Left lung (tissue), 10 donors: ENCODE results near the gene DTX1. TPM values are rescaled to one million over a fixed set of nuclear protein-coding genes. Genes with fewer than 3 reads are reported as not detected.

ENCODE experiments used
- ATAC-seq: fragments of 200-7000 bp; cut with Tn5 transposase; one replicate; pipeline ENCODE4 v1.9.1; 2020; ENCODE audit warnings: moderate library complexity
- DNase-seq, 4 donors: peaks; one replicate each; pipeline ENCODE4 v3.0.0-alpha.2; 2013 to 2020
- H3K27ac ChIP-seq, 2 donors: fragments of 200-600 bp; sonication (generic) in 1 of 2; one replicate each; pipeline versions ENCODE4 v1.5.0 to v1.8.0; 2020 to 2021
- H3K27me3 ChIP-seq, 2 donors: fragments of 200-600 bp; sonication (generic) in 1 of 2; one replicate each; pipeline versions ENCODE4 v1.5.0 to v1.8.0; 2020 to 2021
- H3K36me3 ChIP-seq, 2 donors: fragments of 200-600 bp; sonication (generic) in 1 of 2; one replicate each; pipeline versions ENCODE4 v1.5.0 to v1.8.0; 2020 to 2021
- H3K4me1 ChIP-seq, 2 donors: fragments of 200-600 bp; one replicate each; pipeline ENCODE4 v1.8.0; 2021
- H3K4me3 ChIP-seq, 2 donors: fragments of 200-600 bp; sonication (generic) in 1 of 2; one replicate each; pipeline versions ENCODE4 v1.5.0 to v1.8.0; 2020 to 2021; ENCODE audit warnings: mild to moderate bottlenecking in 1 of 2
- H3K9me3 ChIP-seq, 2 donors: fragments of 200-600 bp; sonication (generic) in 1 of 2; one replicate each; pipeline versions ENCODE4 v1.5.0 to v1.8.0; 2020 to 2021
- CTCF ChIP-seq, 2 donors: fragments of 200-600 bp; sonication (generic) in 1 of 2; IDR thresholded peaks; one replicate each; pipeline versions ENCODE4 v1.5.0 to v1.8.0; 2021; ENCODE audit warnings: antibody characterized with exemption in 2 of 2
- intact Hi-C, 2 donors: fragments of 100-400 bp; cut with DNase I; formaldehyde crosslinking; loops; one replicate each; pipeline versions ENCODE4 v1.11.2 to v1.14.2; 2022
- polyA plus RNA-seq, 6 donors: library from polyadenylated mRNA; unstranded; fragments of 120-200 nt; gene quantifications; one replicate each; pipeline ENCODE4 v1.2.1, GENCODE V29; 2013; ENCODE audit not compliant: insufficient read length in 6 of 6
- total RNA-seq, 2 donors: library from RNA; stranded (reverse); fragmentation: NEBNext Ultra II Directional; extraction: Animal tissue kit (Norgen Biotek cat#: 25700); gene quantifications; one replicate each; pipeline ENCODE4 v1.2.1, GENCODE V29; 2021
- donor health status: DM: no; HTN: yes; CAD: no.
- donor health status: DM: no; HTN: no; CAD: no.

Gene DTX1
- total and polyA plus RNA-seq, 8 donors, result 0.70 to 6.3 (median 4.3) TPM

GRCh38 chr12:113136128-113136989, 79.8 kb downstream of the DTX1 start:
- H3K27me3 ChIP-seq, result peaks cover 0 to 51% of the 10 kb centered on the region in 2 donors
- H3K4me3 ChIP-seq, result no peak overlapping the region
- peak; percentile 40 for ATAC-seq
- no peak for DNase-seq
- H3K4me1 ChIP-seq, result peaks cover 0 to 9% of the 10 kb centered on the region in 2 donors
- TF ChIP-seq CTCF (IDR thresholded peaks at IDR 0.05), result no peak
- H3K27ac ChIP-seq, result no peak overlapping the region
- no peaks in the 10 kb centered on the region for H3K9me3 ChIP-seq
- H3K36me3 ChIP-seq, result no peaks in the 10 kb centered on the region
- intact Hi-C loops, result no loop called here

DNA sequence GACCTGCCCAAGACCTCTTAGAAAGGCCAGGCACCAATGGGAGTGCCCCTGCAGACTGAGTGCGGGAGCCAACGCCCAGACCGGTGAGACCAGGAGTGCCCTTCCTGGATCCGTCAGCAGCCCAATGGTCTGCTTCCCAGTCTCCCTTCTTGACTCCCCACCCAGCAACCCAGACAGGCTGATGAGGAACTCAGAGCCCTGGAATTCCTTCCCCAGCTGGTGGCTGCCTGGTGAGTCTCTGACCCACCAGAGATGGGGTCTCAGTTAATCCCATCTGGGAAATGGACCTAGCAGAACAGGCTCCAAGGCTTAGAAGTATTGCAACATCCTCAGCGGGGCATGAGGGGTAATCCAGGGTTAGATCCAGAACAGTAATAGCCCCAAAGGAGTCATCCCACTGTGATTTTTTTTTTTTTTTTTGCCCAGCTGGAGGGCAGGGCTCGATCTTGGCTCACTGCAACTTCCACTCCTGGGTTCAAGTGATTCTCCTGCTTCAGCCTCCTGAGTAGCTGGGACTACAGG, 80.5 kb downstream of the DTX1 start:
- Histone ChIP-seq H3K36me3 (no peaks in the 10 kb centered on the region), H3K27ac (no peak overlapping the region), H3K4me1 (peaks cover 0 to 9% of the 10 kb centered on the region in 2 donors), H3K4me3 (no peak overlapping the region), H3K27me3 (peaks cover 0 to 51% of the 10 kb centered on the region in 2 donors), H3K9me3 (no peaks in the 10 kb centered on the region)
- peak; percentile 39 for ATAC-seq
- intact Hi-C loops, result no loop called here
- no peak for DNase-seq
- TF ChIP-seq CTCF (IDR thresholded peaks at IDR 0.05), result no peak

- peaks cover 0 to 55% of the 10 kb centered on the region in 2 donors for H3K27me3 ChIP-seq
- no peak for TF ChIP-seq CTCF (IDR thresholded peaks at IDR 0.05)
- ATAC-seq (no peak), DNase-seq (no peak)
- no peaks in the 10 kb centered on the region for H3K36me3 ChIP-seq
- H3K4me1 ChIP-seq, result peaks cover 0 to 18% of the 10 kb centered on the region in 2 donors
- no peak overlapping the region for H3K27ac ChIP-seq
- no peaks in the 10 kb centered on the region for H3K9me3 ChIP-seq
- intact Hi-C loops, result no loop called here
- no peak overlapping the region for H3K4me3 ChIP-seq
Observed at GRCh38 chr12:113137861-113138783, 81.6 kb downstream of the DTX1 start.

GRCh38 chr12:113138826-113139225, 82.3 kb downstream of the DTX1 start:
- DNase-seq, result no peak

More at GRCh38 chr12:113138826-113139225, 82.3 kb downstream of the DTX1 start:
- Histone ChIP-seq H3K27me3 (peaks cover 0 to 55% of the 10 kb centered on the region in 2 donors), H3K4me1 (peaks cover 0 to 23% of the 10 kb centered on the region in 2 donors), H3K36me3 (no peaks in the 10 kb centered on the region), H3K9me3 (no peaks in the 10 kb centered on the region), H3K4me3 (no peak overlapping the region), H3K27ac (no peak overlapping the region)
- intact Hi-C loops, result no loop called here
- no peak for ATAC-seq
- TF ChIP-seq CTCF (IDR thresholded peaks at IDR 0.05), result no peak
